CD8-positive, alpha-beta memory T cell (primary cell): ENCODE measurements around the gene KRTAP22-1. TPM values are rescaled to one million over a fixed set of nuclear protein-coding genes. Genes with fewer than 3 reads are reported as not detected.

ENCODE experiments used
- CTCF ChIA-PET: fragments of 350-600 bp; sonication (Branson Sonifier 250); formaldehyde crosslinking; loops from one replicate; lab custom pipeline; 2021; ENCODE audit warnings: antibody characterized with exemption; lab: Charles Lee
- POLR2A ChIA-PET: fragments of 350-600 bp; sonication (Branson Sonifier 250); formaldehyde crosslinking; loops from one replicate; lab custom pipeline; 2021; ENCODE audit warnings: antibody characterized with exemption; lab: Charles Lee
- DNase-seq, 5 donors: peaks; one replicate each; pipeline versions ENCODE4 v3.0.0 to v3.0.0-alpha.2; 2020 to 2022; ENCODE audit warnings: mixed read lengths in 1 of 5
- H3K27ac ChIP-seq: one replicate; pipeline ENCODE4 v1.7.0; 2013; ENCODE audit warnings: low read depth, mild to moderate bottlenecking, low read length, moderate library complexity
- H3K27me3 ChIP-seq: 2 replicates; pipeline ENCODE4 v1.7.0; 2013; ENCODE audit warnings: low read length, mild to moderate bottlenecking; ENCODE audit not compliant: insufficient read depth, poor library complexity, severe bottlenecking
- H3K36me3 ChIP-seq: 2 replicates; pipeline ENCODE4 v1.7.0; 2013; ENCODE audit warnings: mild to moderate bottlenecking, low read length, moderate library complexity; ENCODE audit not compliant: insufficient read depth
- H3K4me1 ChIP-seq: 2 replicates; pipeline ENCODE4 v1.7.0; 2013; ENCODE audit warnings: mild to moderate bottlenecking, low read length, moderate library complexity; ENCODE audit not compliant: insufficient read depth
- H3K4me3 ChIP-seq: 2 replicates; pipeline ENCODE4 v1.7.0; 2013; ENCODE audit warnings: mild to moderate bottlenecking, low read length
- H3K9me3 ChIP-seq: 2 replicates; pipeline ENCODE4 v1.7.0; 2013; ENCODE audit warnings: mild to moderate bottlenecking, low read length
- H3K27ac Mint-ChIP-seq, 8 donors: one replicate each; pipeline ENCODE4 v1.8.0; 2020 to 2021; ENCODE audit warnings: mixed read lengths in 8 of 8, mild to moderate bottlenecking in 6 of 8, inconsistent platforms in 3 of 8, moderate library complexity in 3 of 8
- H3K27me3 Mint-ChIP-seq, 2 donors: one replicate each; pipeline ENCODE4 v1.8.0; 2020 to 2021; ENCODE audit warnings: mixed read lengths in 2 of 2, mild to moderate bottlenecking in 1 of 2, moderate library complexity in 1 of 2
- H3K36me3 Mint-ChIP-seq, 3 donors: one replicate each; pipeline ENCODE4 v1.8.0; 2020 to 2021; ENCODE audit warnings: mixed read lengths in 3 of 3, inconsistent platforms in 1 of 3, mild to moderate bottlenecking in 1 of 3
- H3K4me1 Mint-ChIP-seq, 3 donors: one replicate each; pipeline ENCODE4 v1.8.0; 2020 to 2021; ENCODE audit warnings: mixed read lengths in 3 of 3, inconsistent platforms in 1 of 3, mild to moderate bottlenecking in 1 of 3
- H3K4me3 Mint-ChIP-seq, 7 donors: one replicate each; pipeline ENCODE4 v1.8.0; 2020 to 2021; ENCODE audit warnings: mixed read lengths in 7 of 7, mild to moderate bottlenecking in 6 of 7, moderate library complexity in 4 of 7, inconsistent platforms in 2 of 7
- H3K9me3 Mint-ChIP-seq, 5 donors: one replicate each; pipeline ENCODE4 v1.8.0; 2020 to 2022; ENCODE audit warnings: mixed read lengths in 5 of 5, mild to moderate bottlenecking in 3 of 5, moderate library complexity in 2 of 5, inconsistent platforms in 1 of 5
- polyA plus RNA-seq: library from polyadenylated mRNA; unstranded; fragments of 300-500 nt; fragmentation: Illumina TruSeq; gene quantifications from one replicate; pipeline ENCODE4 v1.2.3, GENCODE V29; 2021
- total RNA-seq, 2 experiments: library from RNA; stranded (reverse); gene quantifications; one replicate each; pipeline ENCODE4 v1.2.3, GENCODE V29; 2021

KRTAP22-1 gene
- total RNA-seq (not detected), polyA plus RNA-seq (not detected)

- no peaks in the 10 kb centered on the region for H3K4me1 ChIP-seq
- ChIA-PET CTCF (no interaction called here), POLR2A (no interaction called here)
- Mint-ChIP-seq H3K4me1 (no peaks in the 10 kb centered on the region), H3K36me3 (no peaks in the 10 kb centered on the region), H3K27ac (no peak within 1 kb of the TSS), H3K27me3 (no peaks in the 10 kb centered on the region), H3K9me3 (peaks cover 3 to 16% (median 7%) of the 10 kb centered on the region in 5 donors), H3K4me3 (no peak within 1 kb of the TSS)
- H3K36me3 ChIP-seq = no peaks in the 10 kb centered on the region
- no peak for DNase-seq
- H3K27me3 ChIP-seq = no peaks in the 10 kb centered on the region
- H3K27ac ChIP-seq = no peak within 1 kb of the TSS
- H3K4me3 ChIP-seq = no peak within 1 kb of the TSS
- no peaks in the 10 kb centered on the region for H3K9me3 ChIP-seq
Observed at GRCh38 chr21:30600787-30601186, at the start of gene KRTAP22-1. Gene KRTAP22-1, plus strand, starts transcription at chr21:30601087.

GRCh38 chr21:30552782-30553181, 48.1 kb upstream of the KRTAP22-1 start:
- no peak overlapping the region for H3K4me3 Mint-ChIP-seq
- H3K9me3 ChIP-seq = no peaks in the 10 kb centered on the region
- peaks cover 0 to 2% of the 10 kb centered on the region in 2 donors for H3K27me3 Mint-ChIP-seq
- no peak overlapping the region for H3K4me3 ChIP-seq
- no peaks in the 10 kb centered on the region for H3K4me1 ChIP-seq
- H3K36me3 ChIP-seq = no peaks in the 10 kb centered on the region
- no peaks in the 10 kb centered on the region for H3K4me1 Mint-ChIP-seq
- H3K36me3 Mint-ChIP-seq = no peaks in the 10 kb centered on the region
- CTCF ChIA-PET = no interaction called here
- no peak overlapping the region for H3K27ac ChIP-seq
- peaks cover 4 to 30% (median 15%) of the 10 kb centered on the region in 5 donors for H3K9me3 Mint-ChIP-seq
- H3K27me3 ChIP-seq = no peaks in the 10 kb centered on the region
- H3K27ac Mint-ChIP-seq = no peak overlapping the region
- POLR2A ChIA-PET = no interaction called here
- DNase-seq = no peak

- H3K4me1 Mint-ChIP-seq = no peaks in the 10 kb centered on the region
- no peak overlapping the region for H3K27ac Mint-ChIP-seq
- CTCF ChIA-PET = no interaction called here
- no peaks in the 10 kb centered on the region for H3K27me3 ChIP-seq
- no peak overlapping the region for H3K27ac ChIP-seq
- no peaks in the 10 kb centered on the region for H3K4me1 ChIP-seq
- H3K4me3 Mint-ChIP-seq = no peak overlapping the region
- no peaks in the 10 kb centered on the region for H3K9me3 ChIP-seq
- H3K27me3 Mint-ChIP-seq = peaks cover 0 to 2% of the 10 kb centered on the region in 2 donors
- POLR2A ChIA-PET = no interaction called here
- DNase-seq = no peak
- H3K9me3 Mint-ChIP-seq = peaks cover 4 to 20% (median 10%) of the 10 kb centered on the region in 5 donors
- no peak overlapping the region for H3K4me3 ChIP-seq
- H3K36me3 Mint-ChIP-seq = no peaks in the 10 kb centered on the region
- no peaks in the 10 kb centered on the region for H3K36me3 ChIP-seq
Observed at GRCh38 chr21:30555095-30555494, 45.8 kb upstream of the KRTAP22-1 start.

- H3K9me3 Mint-ChIP-seq = peaks cover 0 to 6% (median 0%) of the 10 kb centered on the region in 5 donors
- no peaks in the 10 kb centered on the region for H3K36me3 Mint-ChIP-seq
- no peaks in the 10 kb centered on the region for H3K4me1 Mint-ChIP-seq
- ChIA-PET POLR2A (no interaction called here), CTCF (no interaction called here)
- Histone ChIP-seq H3K36me3 (no peaks in the 10 kb centered on the region), H3K27ac (no peak within 1 kb of the TSS), H3K4me3 (no peak within 1 kb of the TSS), H3K4me1 (no peaks in the 10 kb centered on the region), H3K9me3 (no peaks in the 10 kb centered on the region), H3K27me3 (no peaks in the 10 kb centered on the region)
- no peak within 1 kb of the TSS for H3K4me3 Mint-ChIP-seq
- H3K27me3 Mint-ChIP-seq = peaks cover 0 to 4% of the 10 kb centered on the region in 2 donors
- DNase-seq = no peak
- H3K27ac Mint-ChIP-seq = no peak within 1 kb of the TSS
Observed at GRCh38 chr21:30561264-30561895, 39.5 kb upstream of the KRTAP22-1 start, which contains the start of gene KRTAP19-7. Gene KRTAP19-7, minus strand, starts transcription at chr21:30561314. Its CDS starts 25 bp downstream, at chr21:30561289.

GRCh38 chr21:30561957-30562356, 38.9 kb upstream of the KRTAP22-1 start:
- Mint-ChIP-seq H3K27ac (no peak overlapping the region), H3K36me3 (no peaks in the 10 kb centered on the region), H3K4me1 (no peaks in the 10 kb centered on the region), H3K27me3 (peaks cover 0 to 1% of the 10 kb centered on the region in 2 donors), H3K4me3 (no peak overlapping the region), H3K9me3 (peaks cover 0 to 5% (median 0%) of the 10 kb centered on the region in 5 donors)
- Histone ChIP-seq H3K9me3 (no peaks in the 10 kb centered on the region), H3K4me3 (no peak overlapping the region), H3K27me3 (no peaks in the 10 kb centered on the region), H3K4me1 (no peaks in the 10 kb centered on the region), H3K36me3 (no peaks in the 10 kb centered on the region), H3K27ac (no peak overlapping the region)
- ChIA-PET CTCF (no interaction called here), POLR2A (no interaction called here)
- DNase-seq = no peak

- Histone ChIP-seq H3K36me3 (no peaks in the 10 kb centered on the region), H3K27ac (no peak overlapping the region), H3K27me3 (no peaks in the 10 kb centered on the region), H3K4me1 (no peaks in the 10 kb centered on the region), H3K9me3 (no peaks in the 10 kb centered on the region), H3K4me3 (no peak overlapping the region)
- Mint-ChIP-seq H3K36me3 (no peaks in the 10 kb centered on the region), H3K4me3 (no peak overlapping the region), H3K27ac (no peak overlapping the region), H3K27me3 (peaks cover 0 to 1% of the 10 kb centered on the region in 2 donors), H3K9me3 (peaks cover 0 to 5% (median 0%) of the 10 kb centered on the region in 5 donors), H3K4me1 (no peaks in the 10 kb centered on the region)
- POLR2A ChIA-PET = no interaction called here
- no peak for DNase-seq
- CTCF ChIA-PET = no interaction called here
Observed at GRCh38 chr21:30563072-30563471, 37.8 kb upstream of the KRTAP22-1 start.

- DNase-seq = no peak
- no peak overlapping the region for H3K27ac ChIP-seq
- peaks cover 0 to 1% of the 10 kb centered on the region in 2 donors for H3K27me3 Mint-ChIP-seq
- no peaks in the 10 kb centered on the region for H3K4me1 ChIP-seq
- H3K9me3 Mint-ChIP-seq = peaks cover 0 to 5% (median 0%) of the 10 kb centered on the region in 5 donors
- H3K9me3 ChIP-seq = no peaks in the 10 kb centered on the region
- ChIA-PET POLR2A (no interaction called here), CTCF (no interaction called here)
- no peak overlapping the region for H3K4me3 Mint-ChIP-seq
- H3K36me3 ChIP-seq = no peaks in the 10 kb centered on the region
- H3K4me1 Mint-ChIP-seq = no peaks in the 10 kb centered on the region
- H3K27me3 ChIP-seq = no peaks in the 10 kb centered on the region
- no peak overlapping the region for H3K4me3 ChIP-seq
- H3K27ac Mint-ChIP-seq = no peak overlapping the region
- H3K36me3 Mint-ChIP-seq = no peaks in the 10 kb centered on the region
Observed at GRCh38 chr21:30563630-30564029, 37.3 kb upstream of the KRTAP22-1 start.

- CTCF ChIA-PET = no interaction called here
- Histone ChIP-seq H3K4me3 (no peak overlapping the region), H3K9me3 (no peaks in the 10 kb centered on the region), H3K27me3 (no peaks in the 10 kb centered on the region), H3K36me3 (no peaks in the 10 kb centered on the region), H3K4me1 (no peaks in the 10 kb centered on the region), H3K27ac (no peak overlapping the region)
- peaks cover 0 to 2% (median 0%) of the 10 kb centered on the region in 5 donors for H3K9me3 Mint-ChIP-seq
- no peaks in the 10 kb centered on the region for H3K27me3 Mint-ChIP-seq
- H3K4me1 Mint-ChIP-seq = no peaks in the 10 kb centered on the region
- no peak overlapping the region for H3K4me3 Mint-ChIP-seq
- no peak for DNase-seq
- no peak overlapping the region for H3K27ac Mint-ChIP-seq
- H3K36me3 Mint-ChIP-seq = no peaks in the 10 kb centered on the region
- POLR2A ChIA-PET = no interaction called here
Observed at GRCh38 chr21:30567617-30568016, 33.3 kb upstream of the KRTAP22-1 start.
